ENCODE results near the gene KRT32. TPM values are rescaled to one million over a fixed set of nuclear protein-coding genes. Genes with fewer than 3 reads are reported as not detected.

KRT32 gene
- total and polyA plus RNA-seq, 7 donors: not detected

DNA sequence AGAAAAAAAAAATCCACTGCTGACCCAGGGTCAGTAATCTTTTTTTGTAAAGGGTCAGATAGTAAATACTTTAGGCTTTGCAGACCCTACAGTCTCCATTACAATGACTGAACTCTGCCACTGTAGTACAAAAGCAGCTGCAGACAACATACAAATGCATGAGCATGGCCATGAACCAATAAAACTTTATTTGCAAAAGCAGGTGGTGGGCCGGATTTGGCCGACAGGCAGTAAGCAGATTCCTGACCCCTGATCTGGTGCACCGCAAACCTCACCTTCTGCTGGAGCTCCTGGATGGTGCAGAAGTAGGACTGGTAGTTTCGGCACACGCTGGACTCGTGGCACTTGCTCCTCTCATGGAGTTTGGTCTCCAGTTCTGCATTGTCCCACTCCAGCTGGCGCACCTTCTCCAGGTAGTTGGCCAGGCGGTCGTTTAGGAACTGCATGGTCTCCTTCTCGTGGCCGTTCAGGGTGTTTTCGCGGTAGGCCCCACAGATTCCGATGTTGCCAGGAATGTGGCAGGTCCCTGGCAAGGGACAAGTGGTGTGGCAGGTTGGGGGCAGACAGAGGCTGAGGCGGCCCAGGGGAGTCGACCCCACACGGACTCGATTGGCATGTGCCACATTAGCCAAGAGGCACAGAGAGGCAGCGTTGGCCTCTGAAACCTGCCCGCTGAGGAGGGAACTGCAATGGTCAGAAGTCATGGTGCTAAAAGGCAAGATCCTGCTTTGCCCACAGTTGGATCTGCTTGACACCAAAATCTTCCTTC, 55.9 kb downstream of the KRT32 start:
- Histone ChIP-seq H3K4me1 (peaks cover 0 to 6% (median 0%) of the 10 kb centered on the region in 4 donors), H3K4me3 (no peak overlapping the region), H3K27me3 (no peaks in the 10 kb centered on the region), H3K36me3 (no peaks in the 10 kb centered on the region), H3K9me3 (no peaks in the 10 kb centered on the region), H3K27ac (no peak overlapping the region)
- DNase-seq: no peak
- TF ChIP-seq POLR2A (IDR thresholded peaks at IDR 0.05) (no peak), POLR2AphosphoS5 (IDR thresholded peaks at IDR 0.05) (no peak)
- TF ChIP-seq, protein P1, sequence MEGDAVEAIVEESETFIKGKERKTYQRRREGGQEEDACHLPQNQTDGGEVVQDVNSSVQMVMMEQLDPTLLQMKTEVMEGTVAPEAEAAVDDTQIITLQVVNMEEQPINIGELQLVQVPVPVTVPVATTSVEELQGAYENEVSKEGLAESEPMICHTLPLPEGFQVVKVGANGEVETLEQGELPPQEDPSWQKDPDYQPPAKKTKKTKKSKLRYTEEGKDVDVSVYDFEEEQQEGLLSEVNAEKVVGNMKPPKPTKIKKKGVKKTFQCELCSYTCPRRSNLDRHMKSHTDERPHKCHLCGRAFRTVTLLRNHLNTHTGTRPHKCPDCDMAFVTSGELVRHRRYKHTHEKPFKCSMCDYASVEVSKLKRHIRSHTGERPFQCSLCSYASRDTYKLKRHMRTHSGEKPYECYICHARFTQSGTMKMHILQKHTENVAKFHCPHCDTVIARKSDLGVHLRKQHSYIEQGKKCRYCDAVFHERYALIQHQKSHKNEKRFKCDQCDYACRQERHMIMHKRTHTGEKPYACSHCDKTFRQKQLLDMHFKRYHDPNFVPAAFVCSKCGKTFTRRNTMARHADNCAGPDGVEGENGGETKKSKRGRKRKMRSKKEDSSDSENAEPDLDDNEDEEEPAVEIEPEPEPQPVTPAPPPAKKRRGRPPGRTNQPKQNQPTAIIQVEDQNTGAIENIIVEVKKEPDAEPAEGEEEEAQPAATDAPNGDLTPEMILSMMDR (IDR thresholded peaks at IDR 0.05): no peak
- intact Hi-C loops (cut with DNase I): no loop called here
- 94 to 95% methylated on average over 20 of the region's 20 CpGs for WGBS, 2 donors

Small RNAs within 50 kb of the gene (small RNA-seq; reads per million reads assigned to genes)
- 0.06 to 0.22 (median 0.22) reads per million in 3 donors for gene RNU2-32P

Other genes with a start within 250 kb of the KRT32 start
- gene KRTAP9-2, start 240.7 kb downstream of the KRT32 start, total RNA-seq: not detected
- not detected for gene KRTAP9-2, start 240.7 kb downstream of the KRT32 start, polyA plus RNA-seq
- gene KRTAP9-3, start 234.9 kb downstream of the KRT32 start, total RNA-seq: not detected
- not detected for gene KRTAP9-3, start 234.9 kb downstream of the KRT32 start, polyA plus RNA-seq
- gene KRTAP9-8, start 229.4 kb downstream of the KRT32 start, total RNA-seq: not detected
- gene KRTAP9-8, start 229.4 kb downstream of the KRT32 start, polyA plus RNA-seq: not detected
- not detected for gene KRTAP9-4, start 217.7 kb downstream of the KRT32 start, total RNA-seq
- gene KRTAP9-4, start 217.7 kb downstream of the KRT32 start, polyA plus RNA-seq: not detected
- gene KRTAP9-9, start 212.0 kb downstream of the KRT32 start, total RNA-seq: not detected
- not detected for gene KRTAP9-9, start 212.0 kb downstream of the KRT32 start, polyA plus RNA-seq
- gene KRTAP9-6, start 202.0 kb downstream of the KRT32 start, total RNA-seq: not detected
- gene KRTAP9-6, start 202.0 kb downstream of the KRT32 start, polyA plus RNA-seq: not detected
- not detected for gene KRTAP9-7, start 191.7 kb downstream of the KRT32 start, total RNA-seq
- not detected for gene KRTAP9-7, start 191.7 kb downstream of the KRT32 start, polyA plus RNA-seq
- gene KRTAP29-1, start 164.5 kb downstream of the KRT32 start, total RNA-seq: not detected
- gene KRTAP29-1, start 164.5 kb downstream of the KRT32 start, polyA plus RNA-seq: not detected
- gene KRTAP16-1, start 158.1 kb downstream of the KRT32 start, total RNA-seq: not detected
- not detected for gene KRTAP16-1, start 158.1 kb downstream of the KRT32 start, polyA plus RNA-seq
- gene KRTAP17-1, start 151.7 kb downstream of the KRT32 start, total RNA-seq: not detected
- gene KRTAP17-1, start 151.7 kb downstream of the KRT32 start, polyA plus RNA-seq: not detected
- not detected for gene KRT33A, start 116.6 kb downstream of the KRT32 start, total RNA-seq
- gene KRT33A, start 116.6 kb downstream of the KRT32 start, polyA plus RNA-seq: not detected
- gene KRT33B, start 97.6 kb downstream of the KRT32 start, total RNA-seq: not detected
- not detected for gene KRT33B, start 97.6 kb downstream of the KRT32 start, polyA plus RNA-seq
- gene KRT34, start 85.1 kb downstream of the KRT32 start, total RNA-seq: not detected
- gene KRT34, start 85.1 kb downstream of the KRT32 start, polyA plus RNA-seq: not detected
- not detected for gene KRT31, start 69.8 kb downstream of the KRT32 start, total RNA-seq
- not detected for gene KRT31, start 69.8 kb downstream of the KRT32 start, polyA plus RNA-seq
- not detected for gene KRT37, start 42.8 kb downstream of the KRT32 start, total RNA-seq
- not detected for gene KRT37, start 42.8 kb downstream of the KRT32 start, polyA plus RNA-seq
- not detected for gene KRT38, start 26.4 kb downstream of the KRT32 start, total RNA-seq
- not detected for gene KRT38, start 26.4 kb downstream of the KRT32 start, polyA plus RNA-seq
- gene KRT35, start 13.8 kb upstream of the KRT32 start, total RNA-seq: not detected
- not detected for gene KRT35, start 13.8 kb upstream of the KRT32 start, polyA plus RNA-seq
- gene KRT36, start 22.5 kb upstream of the KRT32 start, total RNA-seq: under 1 TPM in 1 of 4 donors, not detected in 3; 0.33 TPM
- gene KRT36, start 22.5 kb upstream of the KRT32 start, polyA plus RNA-seq: under 1 TPM in 1 of 3 donors, not detected in 2; 0.20 TPM
- under 1 TPM in 1 of 4 donors, not detected in 3; 0.55 TPM for gene KRT13, start 38.2 kb upstream of the KRT32 start, total RNA-seq
- gene KRT13, start 38.2 kb upstream of the KRT32 start, polyA plus RNA-seq: 10 to 100 TPM in 1 of 3 donors, 1 to 10 TPM in 1, under 1 TPM in 1; 0.46 to 54.1 (median 8.0) TPM
- not detected for gene KRT15, start 51.5 kb upstream of the KRT32 start, total RNA-seq
- gene KRT15, start 51.5 kb upstream of the KRT32 start, polyA plus RNA-seq: 10 to 100 TPM in 1 of 3 donors, 1 to 10 TPM in 2; 5.4 to 10.3 (median 9.2) TPM
- 1 to 10 TPM in 2 of 4 donors, under 1 TPM in 2; 0.49 to 2.5 (median 1.2) TPM for gene KRT19, start 60.9 kb upstream of the KRT32 start, total RNA-seq
- 1,000 to 10,000 TPM in 2 of 3 donors, 100 to 1,000 TPM in 1; 809 to 2,366 (median 1,184) TPM for gene KRT19, start 60.9 kb upstream of the KRT32 start, polyA plus RNA-seq
- gene KRT9, start 104.7 kb upstream of the KRT32 start, total RNA-seq: not detected
- gene KRT9, start 104.7 kb upstream of the KRT32 start, polyA plus RNA-seq: not detected
- not detected for gene KRT14, start 119.5 kb upstream of the KRT32 start, total RNA-seq
- gene KRT14, start 119.5 kb upstream of the KRT32 start, polyA plus RNA-seq: 1 to 10 TPM in 2 of 3 donors, under 1 TPM in 1; 0.15 to 3.6 (median 1.4) TPM
- under 1 TPM in 1 of 4 donors, not detected in 3; 0.83 TPM for gene KRT16, start 145.4 kb upstream of the KRT32 start, total RNA-seq
- gene KRT16, start 145.4 kb upstream of the KRT32 start, polyA plus RNA-seq: under 1 TPM in 2 of 3 donors, not detected in 1; 0.09 to 0.60 TPM
- 1 to 10 TPM in 2 of 4 donors, not detected in 2; 1.2 to 5.3 TPM for gene KRT17, start 157.2 kb upstream of the KRT32 start, total RNA-seq
- gene KRT17, start 157.2 kb upstream of the KRT32 start, polyA plus RNA-seq: under 1 TPM in 1 of 3 donors, not detected in 2; 0.17 TPM
- gene EIF1, start 221.5 kb upstream of the KRT32 start, total RNA-seq: 100 to 1,000 TPM; 246 to 572 (median 430) TPM
- 100 to 1,000 TPM; 384 to 515 (median 507) TPM for gene EIF1, start 221.5 kb upstream of the KRT32 start, polyA plus RNA-seq
- not detected for gene GAST, start 244.9 kb upstream of the KRT32 start, total RNA-seq
- not detected for gene GAST, start 244.9 kb upstream of the KRT32 start, polyA plus RNA-seq

Data from sigmoid colon (tissue), 7 donors.